HepG2 (cell line): ENCODE measurements around the gene GOLGA6C.

Experiments used
- CBX5 ChIP-seq: sonication (generic); formaldehyde crosslinking; IDR thresholded peaks from 2 replicates; pipeline ENCODE4 v1.4.0; 2020; ENCODE audit warnings: missing genetic modification reagents, borderline replicate concordance
- EZH2 ChIP-seq: conservative IDR thresholded peaks from 2 replicates; pipeline ENCODE4 v1.6.1; 2012; ENCODE audit warnings: mild to moderate bottlenecking, low read depth, low read length, moderate library complexity
- FOXM1 ChIP-seq: sonication (generic); formaldehyde crosslinking; IDR thresholded peaks from 2 replicates; pipeline ENCODE4 v1.5.0; 2020; ENCODE audit warnings: missing genetic modification reagents
- NR2C2 ChIP-seq: sonication (generic); formaldehyde crosslinking; IDR thresholded peaks from 2 replicates; pipeline ENCODE4 v1.4.0; 2020; ENCODE audit warnings: missing genetic modification reagents, mild to moderate bottlenecking, moderate library complexity, borderline replicate concordance
- NR3C1 ChIP-seq: sonication (generic); formaldehyde crosslinking; IDR thresholded peaks from 2 replicates; pipeline ENCODE4 v1.4.0; 2020; ENCODE audit warnings: missing genetic modification reagents
- POLR2AphosphoS5 ChIP-seq: IDR thresholded peaks from 2 replicates; pipeline ENCODE4 v1.6.1; 2012; ENCODE audit warnings: low read depth, low read length
- SIN3A ChIP-seq: IDR thresholded peaks from 2 replicates; pipeline ENCODE4 v1.6.1; 2011; ENCODE audit warnings: low read depth, mild to moderate bottlenecking, control low read depth, low read length, borderline replicate concordance
- SMAD3 ChIP-seq: sonication (generic); formaldehyde crosslinking; IDR thresholded peaks from 2 replicates; pipeline ENCODE4 v1.4.0; 2020; ENCODE audit warnings: missing genetic modification reagents
- ZBTB21 ChIP-seq: sonication (generic); formaldehyde crosslinking; IDR thresholded peaks from 2 replicates; pipeline ENCODE4 v1.4.0; 2020; ENCODE audit warnings: missing genetic modification reagents
- TF ChIP-seq, protein P1 (sequence below): sonication (generic); formaldehyde crosslinking; IDR thresholded peaks from 2 replicates; pipeline ENCODE4 v1.4.0; 2020; ENCODE audit warnings: mild to moderate bottlenecking, missing genetic modification reagents
- TF ChIP-seq, protein P2 (sequence below): sonication (generic); formaldehyde crosslinking; IDR thresholded peaks from 2 replicates; pipeline ENCODE4 v1.5.0; 2020; ENCODE audit warnings: mild to moderate bottlenecking, missing genetic modification reagents, moderate library complexity
- TF ChIP-seq, protein P3 (sequence below): sonication (generic); formaldehyde crosslinking; IDR thresholded peaks from 2 replicates; pipeline ENCODE4 v1.8.0; 2022; ENCODE audit warnings: missing genetic modification reagents, mild to moderate bottlenecking, borderline replicate concordance
- TF ChIP-seq, protein P4 (sequence below): sonication (generic); formaldehyde crosslinking; IDR thresholded peaks from 2 replicates; pipeline ENCODE4 v1.4.0; 2020; ENCODE audit warnings: missing genetic modification reagents
- TF ChIP-seq, protein P5 (sequence below): sonication (generic); formaldehyde crosslinking; IDR thresholded peaks from 2 replicates; pipeline ENCODE4 v1.5.0; 2020; ENCODE audit warnings: mild to moderate bottlenecking, missing genetic modification reagents, borderline replicate concordance

DNA sequence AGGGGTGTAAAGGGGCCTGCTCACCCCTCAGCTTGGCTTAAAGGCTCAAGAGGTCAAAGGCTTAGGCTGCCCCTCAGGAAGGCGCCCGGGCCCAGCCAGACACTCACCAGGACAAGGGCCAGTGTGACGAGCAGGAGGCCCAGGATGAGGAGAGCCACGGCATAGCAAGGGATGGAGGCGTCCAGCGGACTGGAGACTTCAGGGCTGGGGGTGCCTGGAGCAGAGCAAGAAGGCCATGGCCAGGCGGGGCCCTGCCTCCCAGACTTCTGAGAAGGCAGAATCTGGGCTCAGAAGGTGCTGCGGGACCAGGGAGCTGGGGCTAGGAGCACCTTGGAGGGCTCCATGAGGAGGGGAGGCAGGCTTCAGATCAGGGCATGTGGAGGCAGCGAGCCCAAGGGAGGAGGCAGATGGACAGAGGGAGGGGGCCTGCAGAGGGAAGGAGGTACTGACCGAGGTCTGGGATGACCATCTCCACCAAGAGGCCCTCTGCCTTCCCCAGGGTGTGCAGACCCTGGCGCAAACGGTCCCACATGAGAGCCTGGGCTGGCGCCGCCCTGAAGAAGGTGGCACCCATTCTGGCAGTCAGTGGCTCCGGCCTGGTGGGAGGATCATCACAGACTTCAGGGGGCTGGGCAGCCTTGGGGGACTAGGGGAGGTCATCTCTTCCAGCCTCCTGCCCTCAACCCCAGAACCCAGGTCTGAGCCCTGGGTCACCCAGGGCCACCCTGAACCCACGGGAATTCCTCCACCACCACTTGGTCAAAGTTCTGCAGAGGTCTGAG, 32.0 kb upstream of the GOLGA6C start:
- TF ChIP-seq, protein P1, sequence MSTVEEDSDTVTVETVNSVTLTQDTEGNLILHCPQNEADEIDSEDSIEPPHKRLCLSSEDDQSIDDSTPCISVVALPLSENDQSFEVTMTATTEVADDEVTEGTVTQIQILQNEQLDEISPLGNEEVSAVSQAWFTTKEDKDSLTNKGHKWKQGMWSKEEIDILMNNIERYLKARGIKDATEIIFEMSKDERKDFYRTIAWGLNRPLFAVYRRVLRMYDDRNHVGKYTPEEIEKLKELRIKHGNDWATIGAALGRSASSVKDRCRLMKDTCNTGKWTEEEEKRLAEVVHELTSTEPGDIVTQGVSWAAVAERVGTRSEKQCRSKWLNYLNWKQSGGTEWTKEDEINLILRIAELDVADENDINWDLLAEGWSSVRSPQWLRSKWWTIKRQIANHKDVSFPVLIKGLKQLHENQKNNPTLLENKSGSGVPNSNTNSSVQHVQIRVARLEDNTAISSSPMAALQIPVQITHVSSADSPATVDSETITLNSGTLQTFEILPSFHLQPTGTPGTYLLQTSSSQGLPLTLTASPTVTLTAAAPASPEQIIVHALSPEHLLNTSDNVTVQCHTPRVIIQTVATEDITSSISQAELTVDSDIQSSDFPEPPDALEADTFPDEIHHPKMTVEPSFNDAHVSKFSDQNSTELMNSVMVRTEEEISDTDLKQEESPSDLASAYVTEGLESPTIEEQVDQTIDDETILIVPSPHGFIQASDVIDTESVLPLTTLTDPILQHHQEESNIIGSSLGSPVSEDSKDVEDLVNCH (CRISPR knock-in tag): no peak
- TF ChIP-seq FOXM1 (no peak), CBX5 (CRISPR knock-in tag) (no peak), SIN3A (no peak), ZBTB21 (no peak), EZH2 (no peak), NR2C2 (no peak), POLR2AphosphoS5 (no peak), NR3C1 (CRISPR knock-in tag) (no peak), SMAD3 (CRISPR knock-in tag) (no peak)
- TF ChIP-seq, protein P2, sequence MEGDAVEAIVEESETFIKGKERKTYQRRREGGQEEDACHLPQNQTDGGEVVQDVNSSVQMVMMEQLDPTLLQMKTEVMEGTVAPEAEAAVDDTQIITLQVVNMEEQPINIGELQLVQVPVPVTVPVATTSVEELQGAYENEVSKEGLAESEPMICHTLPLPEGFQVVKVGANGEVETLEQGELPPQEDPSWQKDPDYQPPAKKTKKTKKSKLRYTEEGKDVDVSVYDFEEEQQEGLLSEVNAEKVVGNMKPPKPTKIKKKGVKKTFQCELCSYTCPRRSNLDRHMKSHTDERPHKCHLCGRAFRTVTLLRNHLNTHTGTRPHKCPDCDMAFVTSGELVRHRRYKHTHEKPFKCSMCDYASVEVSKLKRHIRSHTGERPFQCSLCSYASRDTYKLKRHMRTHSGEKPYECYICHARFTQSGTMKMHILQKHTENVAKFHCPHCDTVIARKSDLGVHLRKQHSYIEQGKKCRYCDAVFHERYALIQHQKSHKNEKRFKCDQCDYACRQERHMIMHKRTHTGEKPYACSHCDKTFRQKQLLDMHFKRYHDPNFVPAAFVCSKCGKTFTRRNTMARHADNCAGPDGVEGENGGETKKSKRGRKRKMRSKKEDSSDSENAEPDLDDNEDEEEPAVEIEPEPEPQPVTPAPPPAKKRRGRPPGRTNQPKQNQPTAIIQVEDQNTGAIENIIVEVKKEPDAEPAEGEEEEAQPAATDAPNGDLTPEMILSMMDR: no peak
- TF ChIP-seq, protein P3, sequence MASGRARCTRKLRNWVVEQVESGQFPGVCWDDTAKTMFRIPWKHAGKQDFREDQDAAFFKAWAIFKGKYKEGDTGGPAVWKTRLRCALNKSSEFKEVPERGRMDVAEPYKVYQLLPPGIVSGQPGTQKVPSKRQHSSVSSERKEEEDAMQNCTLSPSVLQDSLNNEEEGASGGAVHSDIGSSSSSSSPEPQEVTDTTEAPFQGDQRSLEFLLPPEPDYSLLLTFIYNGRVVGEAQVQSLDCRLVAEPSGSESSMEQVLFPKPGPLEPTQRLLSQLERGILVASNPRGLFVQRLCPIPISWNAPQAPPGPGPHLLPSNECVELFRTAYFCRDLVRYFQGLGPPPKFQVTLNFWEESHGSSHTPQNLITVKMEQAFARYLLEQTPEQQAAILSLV (CRISPR knock-in tag): no peak
- TF ChIP-seq, protein P4, sequence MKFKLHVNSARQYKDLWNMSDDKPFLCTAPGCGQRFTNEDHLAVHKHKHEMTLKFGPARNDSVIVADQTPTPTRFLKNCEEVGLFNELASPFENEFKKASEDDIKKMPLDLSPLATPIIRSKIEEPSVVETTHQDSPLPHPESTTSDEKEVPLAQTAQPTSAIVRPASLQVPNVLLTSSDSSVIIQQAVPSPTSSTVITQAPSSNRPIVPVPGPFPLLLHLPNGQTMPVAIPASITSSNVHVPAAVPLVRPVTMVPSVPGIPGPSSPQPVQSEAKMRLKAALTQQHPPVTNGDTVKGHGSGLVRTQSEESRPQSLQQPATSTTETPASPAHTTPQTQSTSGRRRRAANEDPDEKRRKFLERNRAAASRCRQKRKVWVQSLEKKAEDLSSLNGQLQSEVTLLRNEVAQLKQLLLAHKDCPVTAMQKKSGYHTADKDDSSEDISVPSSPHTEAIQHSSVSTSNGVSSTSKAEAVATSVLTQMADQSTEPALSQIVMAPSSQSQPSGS: no peak
- TF ChIP-seq, protein P5, sequence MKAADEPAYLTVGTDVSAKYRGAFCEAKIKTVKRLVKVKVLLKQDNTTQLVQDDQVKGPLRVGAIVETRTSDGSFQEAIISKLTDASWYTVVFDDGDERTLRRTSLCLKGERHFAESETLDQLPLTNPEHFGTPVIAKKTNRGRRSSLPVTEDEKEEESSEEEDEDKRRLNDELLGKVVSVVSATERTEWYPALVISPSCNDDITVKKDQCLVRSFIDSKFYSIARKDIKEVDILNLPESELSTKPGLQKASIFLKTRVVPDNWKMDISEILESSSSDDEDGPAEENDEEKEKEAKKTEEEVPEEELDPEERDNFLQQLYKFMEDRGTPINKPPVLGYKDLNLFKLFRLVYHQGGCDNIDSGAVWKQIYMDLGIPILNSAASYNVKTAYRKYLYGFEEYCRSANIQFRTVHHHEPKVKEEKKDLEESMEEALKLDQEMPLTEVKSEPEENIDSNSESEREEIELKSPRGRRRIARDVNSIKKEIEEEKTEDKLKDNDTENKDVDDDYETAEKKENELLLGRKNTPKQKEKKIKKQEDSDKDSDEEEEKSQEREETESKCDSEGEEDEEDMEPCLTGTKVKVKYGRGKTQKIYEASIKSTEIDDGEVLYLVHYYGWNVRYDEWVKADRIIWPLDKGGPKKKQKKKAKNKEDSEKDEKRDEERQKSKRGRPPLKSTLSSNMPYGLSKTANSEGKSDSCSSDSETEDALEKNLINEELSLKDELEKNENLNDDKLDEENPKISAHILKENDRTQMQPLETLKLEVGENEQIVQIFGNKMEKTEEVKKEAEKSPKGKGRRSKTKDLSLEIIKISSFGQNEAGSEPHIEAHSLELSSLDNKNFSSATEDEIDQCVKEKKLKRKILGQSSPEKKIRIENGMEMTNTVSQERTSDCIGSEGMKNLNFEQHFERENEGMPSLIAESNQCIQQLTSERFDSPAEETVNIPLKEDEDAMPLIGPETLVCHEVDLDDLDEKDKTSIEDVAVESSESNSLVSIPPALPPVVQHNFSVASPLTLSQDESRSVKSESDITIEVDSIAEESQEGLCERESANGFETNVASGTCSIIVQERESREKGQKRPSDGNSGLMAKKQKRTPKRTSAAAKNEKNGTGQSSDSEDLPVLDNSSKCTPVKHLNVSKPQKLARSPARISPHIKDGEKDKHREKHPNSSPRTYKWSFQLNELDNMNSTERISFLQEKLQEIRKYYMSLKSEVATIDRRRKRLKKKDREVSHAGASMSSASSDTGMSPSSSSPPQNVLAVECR: no peak
